CD4-positive, alpha-beta T cell treated with Interleukin-15 for 1 hour (primary cell): ENCODE data around the gene ADORA1.

Experiments
- DNase-seq: peaks from one replicate; pipeline ENCODE4 v3.0.0-alpha.2; 2020

ADORA1 gene

DNA sequence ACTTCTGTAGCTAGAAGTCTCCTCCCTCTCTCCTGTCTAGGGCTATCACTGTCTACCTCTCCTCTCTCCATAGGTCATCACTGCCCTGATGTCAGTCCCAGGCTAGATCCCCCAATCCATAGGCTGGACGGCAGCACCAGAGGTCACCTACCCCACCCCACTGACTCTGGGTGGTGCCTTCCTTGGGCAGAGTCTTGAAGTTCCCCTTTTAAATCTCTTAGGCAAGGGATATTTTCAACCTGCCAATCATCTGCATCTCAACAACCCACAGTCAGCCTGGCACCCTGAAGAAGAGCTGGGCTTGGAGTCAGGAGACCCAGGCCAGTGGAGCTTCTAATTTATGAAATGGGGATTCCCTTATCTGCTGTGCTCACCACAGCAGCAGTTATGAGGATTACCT is 34.9 kb downstream of the ADORA1 start:
- DNase-seq: no peak

GRCh38 chr1:203163891-203164635 is 36.5 kb downstream of the ADORA1 start:
- no peak for DNase-seq

- no peak for DNase-seq
These were observed 37.7 kb downstream of the ADORA1 start for GRCh38 chr1:203165101-203165799.

GRCh38 chr1:203165800-203166161 is 38.3 kb downstream of the ADORA1 start:
- no peak for DNase-seq

DNA sequence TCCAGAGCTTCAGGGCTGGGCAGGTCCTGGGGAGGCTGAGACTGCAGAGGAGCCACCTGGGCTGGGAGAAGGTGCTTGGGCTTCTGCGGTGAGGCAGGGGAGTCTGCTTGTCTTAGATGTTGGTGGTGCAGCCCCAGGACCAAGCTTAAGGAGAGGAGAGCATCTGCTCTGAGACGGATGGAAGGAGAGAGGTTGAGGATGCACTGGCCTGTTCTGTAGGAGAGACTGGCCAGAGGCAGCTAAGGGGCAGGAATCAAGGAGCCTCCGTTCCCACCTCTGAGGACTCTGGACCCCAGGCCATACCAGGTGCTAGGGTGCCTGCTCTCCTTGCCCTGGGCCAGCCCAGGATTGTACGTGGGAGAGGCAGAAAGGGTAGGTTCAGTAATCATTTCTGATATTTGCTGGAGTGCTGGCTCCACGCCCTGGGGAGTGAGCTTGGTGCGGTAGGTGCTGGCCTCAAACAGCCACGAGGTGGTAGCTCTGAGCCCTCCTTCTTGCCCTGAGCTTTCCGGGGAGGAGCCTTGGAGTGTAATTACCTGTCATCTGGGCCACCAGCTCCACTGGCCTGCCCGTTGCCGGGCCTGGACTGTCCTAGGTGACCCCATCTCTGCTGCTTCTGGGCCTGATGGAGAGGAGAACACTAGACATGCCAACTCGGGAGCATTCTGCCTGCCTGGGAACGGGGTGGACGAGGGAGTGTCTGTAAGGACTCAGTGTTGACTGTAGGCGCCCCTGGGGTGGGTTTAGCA is 38.8 kb downstream of the ADORA1 start:
- DNase-seq: no peak

DNA sequence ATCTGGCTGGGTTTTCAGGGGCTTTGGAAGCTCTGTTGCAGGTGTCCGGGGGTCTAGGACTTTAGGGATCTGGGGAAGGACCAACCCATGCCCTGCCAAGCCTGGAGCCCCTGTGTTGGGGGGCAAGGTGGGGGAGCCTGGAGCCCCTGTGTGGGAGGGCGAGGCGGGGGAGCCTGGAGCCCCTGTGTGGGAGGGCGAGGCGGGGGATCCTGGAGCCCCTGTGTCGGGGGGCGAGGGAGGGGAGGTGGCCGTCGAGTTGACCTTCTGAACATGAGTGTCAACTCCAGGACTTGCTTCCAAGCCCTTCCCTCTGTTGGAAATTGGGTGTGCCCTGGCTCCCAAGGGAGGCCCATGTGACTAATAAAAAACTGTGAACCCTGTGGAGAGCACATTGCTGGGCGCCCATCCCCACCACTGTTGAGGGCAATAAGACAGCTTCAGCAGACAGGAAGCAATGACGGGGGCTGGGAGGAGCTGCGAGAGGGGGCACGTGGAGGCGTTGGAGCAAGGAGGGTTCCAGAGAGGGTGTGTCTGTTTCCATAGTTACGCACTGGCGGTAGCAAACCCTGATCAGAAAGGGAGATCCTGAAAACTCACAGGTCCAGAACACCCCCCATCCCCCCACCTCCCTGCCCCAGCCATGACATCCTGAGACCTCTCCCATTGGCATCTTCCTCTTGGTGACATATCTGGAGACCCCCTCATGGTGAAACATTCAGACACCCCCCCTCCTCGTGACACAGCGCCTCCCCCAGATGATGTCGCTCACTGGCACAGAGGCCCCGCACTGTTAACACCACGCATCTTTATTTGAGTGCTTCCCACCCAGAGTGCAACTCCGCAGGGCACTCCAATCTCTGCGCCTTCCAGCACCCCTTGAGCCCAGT is 39.7 kb downstream of the ADORA1 start:
- DNase-seq: peak; percentile 24

DNA sequence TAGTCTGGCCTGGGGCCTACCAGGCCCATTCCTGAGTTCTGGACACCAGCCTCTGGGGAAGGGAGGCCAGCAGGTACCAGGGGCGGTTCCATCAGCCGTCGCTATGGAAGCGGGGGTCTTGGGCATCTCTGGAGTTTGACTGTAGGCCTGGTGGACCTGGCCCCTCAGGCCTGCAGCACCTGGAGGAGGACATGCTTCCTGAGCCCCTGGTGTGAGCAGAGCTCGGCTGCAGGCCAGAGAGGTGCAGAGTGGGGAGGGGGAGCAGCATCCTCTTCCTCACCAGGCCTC is 40.3 kb downstream of the ADORA1 start:
- peak; percentile 13 for DNase-seq

DNA sequence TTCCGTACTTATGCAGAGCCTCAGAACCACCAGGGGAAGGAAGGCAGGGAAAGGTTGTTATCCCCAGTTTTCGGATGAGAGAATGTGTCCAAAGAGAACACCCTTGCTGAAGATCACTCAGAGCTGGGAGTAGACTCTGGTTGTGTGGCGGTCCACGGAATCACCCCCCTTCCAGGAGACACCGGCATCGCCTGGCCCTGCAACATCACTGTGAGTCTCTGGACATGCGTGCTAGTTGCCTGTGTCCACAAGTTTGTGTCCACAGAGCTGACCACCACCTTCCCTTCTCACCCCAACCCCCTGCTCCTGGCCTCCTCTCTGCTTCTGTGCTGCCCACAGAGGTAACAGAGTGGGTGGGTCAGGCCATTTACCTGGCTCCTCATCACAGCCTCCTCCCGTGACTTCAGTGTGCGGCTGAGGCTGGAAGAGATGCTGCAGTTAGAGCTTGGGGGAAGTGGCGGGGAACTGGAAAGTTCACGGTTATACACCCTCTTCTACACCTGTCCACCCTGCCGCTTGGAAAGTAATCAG is 40.8 kb downstream of the ADORA1 start:
- peak; percentile 1 for DNase-seq

- DNase-seq: no peak
These were observed 41.5 kb downstream of the ADORA1 start for GRCh38 chr1:203168991-203169390.

- peak; percentile 15 for DNase-seq
These were observed 42.4 kb downstream of the ADORA1 start for GRCh38 chr1:203169770-203170520.

DNA sequence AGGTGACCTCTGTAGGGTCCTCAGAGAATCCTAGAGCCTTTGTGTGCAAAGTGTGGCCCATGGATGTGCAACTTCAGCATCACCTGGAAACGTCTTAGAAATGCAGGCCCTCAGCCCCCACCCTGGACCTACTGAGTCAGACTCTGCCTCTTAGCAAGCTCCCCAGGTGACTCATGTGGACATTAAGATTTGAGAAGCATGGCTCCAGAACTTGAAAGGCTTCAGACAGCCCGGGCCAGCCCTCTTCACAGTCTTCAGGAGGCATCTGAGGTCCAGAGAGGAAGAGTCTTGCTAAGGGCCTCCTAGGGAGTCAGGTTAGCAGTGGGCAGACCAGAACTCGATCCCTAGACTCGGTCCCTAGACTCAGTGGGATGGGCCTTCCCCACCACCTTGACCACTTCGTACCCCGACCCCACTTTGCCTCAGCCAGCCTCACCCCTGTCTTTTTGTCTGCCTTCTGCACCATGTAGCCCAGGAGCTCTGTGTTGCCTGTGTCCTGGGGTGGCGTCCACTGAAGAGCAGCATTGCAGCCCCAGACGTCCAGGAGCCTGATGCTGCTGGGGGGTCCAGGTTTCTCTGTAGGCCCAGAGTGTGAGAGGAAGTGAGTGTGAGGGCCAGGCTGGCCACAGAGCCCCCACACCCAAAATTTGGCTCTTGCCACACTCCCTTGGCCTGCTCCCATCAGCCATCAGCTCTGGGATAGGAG is 43.3 kb downstream of the ADORA1 start:
- peak; percentile 6 for DNase-seq

GRCh38 chr1:203171341-203172183 is 44.0 kb downstream of the ADORA1 start:
- DNase-seq: peak; percentile 14

GRCh38 chr1:203172184-203173010 is 44.9 kb downstream of the ADORA1 start:
- DNase-seq: peak; percentile 23

- DNase-seq: peak; percentile 2
These were observed 45.6 kb downstream of the ADORA1 start for GRCh38 chr1:203173011-203173555.

DNA sequence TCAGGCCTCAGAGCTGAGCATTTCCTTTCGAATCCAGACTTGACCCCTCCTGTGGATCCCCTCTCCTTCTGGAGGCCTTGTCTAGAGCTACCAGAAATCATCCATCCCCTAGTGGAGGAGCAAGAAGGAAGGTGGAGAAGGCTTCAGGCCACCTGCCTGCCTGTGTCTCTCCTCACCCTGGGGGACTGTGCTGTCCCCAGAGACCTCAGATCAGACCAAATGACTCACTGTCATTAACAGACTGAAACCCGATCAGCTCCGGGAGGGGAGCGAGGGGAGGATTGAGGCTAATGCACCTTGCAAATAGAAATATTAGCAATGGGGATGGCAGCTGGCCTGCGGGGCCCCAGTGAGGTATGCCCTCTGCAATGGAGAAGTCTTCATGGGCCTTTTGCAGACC is 46.0 kb downstream of the ADORA1 start:
- DNase-seq: peak; percentile 8

DNA sequence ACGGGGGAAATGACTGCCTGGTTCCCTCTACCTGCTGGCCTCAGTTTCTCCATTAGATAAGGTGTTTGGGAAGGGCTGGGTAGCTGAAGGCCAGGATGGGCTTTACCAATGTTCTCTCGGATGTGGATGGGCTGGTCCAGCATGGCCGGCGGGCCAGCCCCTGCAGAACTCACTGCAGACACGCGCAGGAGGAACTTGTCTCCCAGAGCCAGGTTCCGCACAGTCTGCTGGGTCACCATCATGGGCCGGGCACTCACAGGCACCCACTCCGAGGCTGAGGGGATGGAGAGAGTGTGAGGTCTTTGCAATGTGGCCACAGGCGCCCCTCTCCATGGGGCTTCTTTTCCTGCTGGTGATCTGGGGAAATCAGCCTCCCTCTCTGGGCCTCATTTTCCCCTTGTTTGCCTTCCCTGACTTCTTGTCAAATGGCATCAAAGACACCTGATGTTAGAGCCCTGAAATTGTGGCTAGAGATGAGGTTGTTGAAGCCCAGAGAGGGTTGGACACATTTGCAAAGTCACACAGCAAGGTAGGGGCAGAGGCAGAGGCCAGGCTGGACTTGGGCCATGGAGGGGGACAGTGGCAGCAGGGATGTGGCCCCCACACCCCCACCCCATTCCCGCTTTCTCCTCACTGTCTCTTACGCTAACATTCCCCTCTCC is 46.9 kb downstream of the ADORA1 start:
- DNase-seq: peak; percentile 1

GRCh38 chr1:203175237-203175826 is 47.8 kb downstream of the ADORA1 start, which contains the start of gene MYBPH:
TSS of gene MYBPH (minus strand) at chr1:203175826. CDS start at chr1:203175755, 71 bp downstream.
- DNase-seq: peak; percentile 13

- peak; percentile 34 for DNase-seq
These were observed 48.3 kb downstream of the ADORA1 start for GRCh38 chr1:203175827-203176241.
